ENCODE measurements around the gene ERH. TPM values are rescaled to one million over a fixed set of nuclear protein-coding genes. Genes with fewer than 3 reads are reported as not detected.
"Not testable (repeated sequence)": the region's sequence is repeated elsewhere in the genome, so short reads cannot be mapped to it uniquely, and the experiment has no call there.

Gene ERH
- 158 TPM for total RNA-seq

GRCh38 chr14:69398053-69398817 is at the start of gene ERH, which contains the start of gene SLC39A9:
TSS of gene ERH (minus strand) at chr14:69398299. CDS start at chr14:69398233, 66 bp downstream.
TSS of gene SLC39A9 (plus strand) at chr14:69398692. CDS start at chr14:69399370, 678 bp downstream.
- peak; percentile 99 for DNase-seq

GRCh38 chr14:69443296-69443805 is 45.3 kb upstream of the ERH start:
- DNase-seq, result no peak

GRCh38 chr14:69441948-69442347 is 43.8 kb upstream of the ERH start:
- DNase-seq, result no peak

- no peak for DNase-seq
Observed at GRCh38 chr14:69439521-69440270, 41.6 kb upstream of the ERH start.

- no peak for DNase-seq
Observed at GRCh38 chr14:69432364-69432763, 34.3 kb upstream of the ERH start.

GRCh38 chr14:69430306-69430939 is 32.3 kb upstream of the ERH start:
- no peak for DNase-seq

- DNase-seq, result no peak
Observed at GRCh38 chr14:69429643-69430042, 31.5 kb upstream of the ERH start.

- DNase-seq, result no peak
Observed at GRCh38 chr14:69428289-69428998, 30.3 kb upstream of the ERH start.

GRCh38 chr14:69427596-69427995 is 29.5 kb upstream of the ERH start:
- DNase-seq, result no peak

GRCh38 chr14:69424149-69424923 is 26.2 kb upstream of the ERH start:
- DNase-seq, result no peak

GRCh38 chr14:69423279-69423678 is 25.2 kb upstream of the ERH start:
- no peak for DNase-seq

GRCh38 chr14:69416087-69416486 is 18.0 kb upstream of the ERH start:
- not testable (repeated sequence) for DNase-seq

GRCh38 chr14:69413483-69413882 is 15.4 kb upstream of the ERH start:
- no peak for DNase-seq

GRCh38 chr14:69408331-69408960 is 10.3 kb upstream of the ERH start:
- no peak for DNase-seq

GRCh38 chr14:69405762-69406161 is 7.7 kb upstream of the ERH start:
- DNase-seq, result no peak

GRCh38 chr14:69404883-69405282 is 6.8 kb upstream of the ERH start:
- no peak for DNase-seq

GRCh38 chr14:69404478-69404877 is 6.4 kb upstream of the ERH start:
- no peak for DNase-seq

GRCh38 chr14:69401841-69402240 is 3.7 kb upstream of the ERH start:
- no peak for DNase-seq

- no peak for DNase-seq
Observed at GRCh38 chr14:69400154-69400553, 2.1 kb upstream of the ERH start.

- no peak for DNase-seq
Observed at GRCh38 chr14:69399750-69400149, 1.7 kb upstream of the ERH start.

- DNase-seq, result no peak
Observed at GRCh38 chr14:69398818-69399210, 715 bp upstream of the ERH start.

Measured in skin of body (tissue), 2 donors.